GM12892 (cell line): ENCODE results near the gene CYTH3.

Experiments used
- POLR2A ChIP-seq: IDR thresholded peaks from 2 replicates; pipeline ENCODE4 v1.6.1; 2011; ENCODE audit warnings: low read depth, low read length, control low read depth
- POLR2AphosphoS5 ChIP-seq: IDR thresholded peaks from 2 replicates; pipeline ENCODE4 v1.6.1; 2011; ENCODE audit warnings: low read depth, low read length, control low read depth
- TAF1 ChIP-seq: IDR thresholded peaks from 2 replicates; pipeline ENCODE4 v1.6.1; 2011; ENCODE audit warnings: low read depth, mild to moderate bottlenecking, control low read depth, low read length, borderline replicate concordance

GRCh38 chr7:6165521-6166320, 106.7 kb downstream of the CYTH3 start:
- no peak for TF ChIP-seq POLR2AphosphoS5
- TF ChIP-seq POLR2A: no peak
- TF ChIP-seq TAF1: no peak
